ENCODE data around the gene PLEKHO1. TPM values are rescaled to one million over a fixed set of nuclear protein-coding genes. Genes with fewer than 3 reads are reported as not detected.

PLEKHO1 gene
- total and polyA plus RNA-seq, 7 donors, result 37.7 to 119 (median 68.7) TPM

GRCh38 chr1:150110116-150110515 lies 39.6 kb upstream of the PLEKHO1 start:
- 73 to 83% (median 79%) methylated on average over 2 of the region's 2 CpGs for WGBS, 3 donors

DNA sequence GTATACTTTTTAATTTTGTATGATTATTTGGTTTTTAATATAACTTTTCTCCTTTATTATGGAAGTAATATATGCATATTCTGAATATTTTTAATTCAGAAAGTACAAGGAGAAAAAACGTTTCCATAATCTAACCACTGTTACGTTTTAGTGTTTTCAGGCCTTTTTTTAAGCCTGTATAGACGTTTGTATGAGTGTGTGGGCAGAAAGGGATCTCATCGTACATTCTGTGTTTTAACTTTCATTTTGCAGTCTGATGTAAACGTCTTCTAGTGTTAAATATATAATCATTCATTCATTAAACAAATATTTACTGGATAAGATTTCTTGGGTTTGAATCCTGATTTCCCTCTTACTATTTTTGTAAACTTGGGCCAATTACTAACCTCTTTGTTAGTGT lies 38.0 kb upstream of the PLEKHO1 start:
- ATAC-seq, result no peak

More at GRCh38 chr1:150110116-150110515, 39.6 kb upstream of the PLEKHO1 start:
- H3K9me3 ChIP-seq, result peaks cover 10% of the 10 kb centered on the region
- H3K4me3 ChIP-seq, result no peak overlapping the region
- no peak for TF ChIP-seq CTCF (IDR thresholded peaks at IDR 0.05)
- DNase-seq, result no peak
- H3K4me1 ChIP-seq, result no peaks in the 10 kb centered on the region
- H3K27ac ChIP-seq, result no peak overlapping the region
- H3K36me3 ChIP-seq (ENCODE audit: insufficient read depth in 1 of 2, low read depth in 1 of 2), result peaks cover 0 to 34% of the 10 kb centered on the region in 2 donors
- no peaks in the 10 kb centered on the region for H3K27me3 ChIP-seq (ENCODE audit: insufficient read depth in 3 of 3, low read length in 2 of 3)
- no peak for ATAC-seq
- intact Hi-C loops (cut with DNase I), result no loop called here

DNA sequence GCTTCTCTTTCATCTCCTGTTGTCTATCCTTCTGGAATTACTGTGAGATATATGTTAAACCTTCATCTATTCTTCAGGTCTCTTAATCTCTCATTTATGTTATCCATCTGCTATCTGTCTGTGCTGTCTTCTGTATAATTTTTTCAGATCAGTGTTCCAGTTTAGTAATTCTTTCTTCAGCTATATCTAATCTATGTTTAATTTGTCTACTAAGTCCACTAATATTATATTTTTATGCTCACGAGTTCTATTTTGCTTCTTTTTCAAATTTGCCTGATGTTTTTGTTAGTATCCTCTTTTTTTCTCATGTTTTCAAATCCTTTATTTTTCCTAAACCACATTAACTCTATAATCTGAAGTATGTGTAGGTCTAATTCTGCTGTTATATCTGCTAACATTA lies 34.6 kb upstream of the PLEKHO1 start:
- no peaks in the 10 kb centered on the region for H3K4me1 ChIP-seq
- no peak overlapping the region for H3K27ac ChIP-seq
- no peaks in the 10 kb centered on the region for H3K27me3 ChIP-seq (ENCODE audit: insufficient read depth in 3 of 3, low read length in 2 of 3)
- no peak overlapping the region for H3K4me3 ChIP-seq
- H3K9me3 ChIP-seq, result peaks cover 8% of the 10 kb centered on the region
- ATAC-seq (no peak), DNase-seq (no peak)
- intact Hi-C loops (cut with DNase I), result no loop called here
- 98 to 100% (median 100%) methylated on average over 1 of the region's 1 CpG for WGBS, 3 donors
- H3K36me3 ChIP-seq (ENCODE audit: insufficient read depth in 1 of 2, low read depth in 1 of 2), result peaks cover 0 to 34% of the 10 kb centered on the region in 2 donors
- TF ChIP-seq CTCF (IDR thresholded peaks at IDR 0.05), result no peak

More for the DNA sequence above, 38.0 kb upstream of the PLEKHO1 start:
- intact Hi-C loops (cut with DNase I), result no loop called here
- no peaks in the 10 kb centered on the region for H3K27me3 ChIP-seq (ENCODE audit: insufficient read depth in 3 of 3, low read length in 2 of 3)
- H3K4me3 ChIP-seq, result no peak overlapping the region
- no peak overlapping the region for H3K27ac ChIP-seq
- no peak for TF ChIP-seq CTCF (IDR thresholded peaks at IDR 0.05)
- peaks cover 0 to 34% of the 10 kb centered on the region in 2 donors for H3K36me3 ChIP-seq (ENCODE audit: insufficient read depth in 1 of 2, low read depth in 1 of 2)
- no peaks in the 10 kb centered on the region for H3K4me1 ChIP-seq
- DNase-seq, result no peak
- WGBS, 3 donors, result 76 to 84% (median 81%) methylated on average over 5 of the region's 5 CpGs
- peaks cover 8% of the 10 kb centered on the region for H3K9me3 ChIP-seq

GRCh38 chr1:150118716-150119115 lies 31.0 kb upstream of the PLEKHO1 start:
- Histone ChIP-seq H3K9me3 (peaks cover 8% of the 10 kb centered on the region), H3K4me1 (no peaks in the 10 kb centered on the region), H3K27me3 (ENCODE audit: insufficient read depth in 3 of 3, low read length in 2 of 3) (no peaks in the 10 kb centered on the region), H3K27ac (no peak overlapping the region), H3K4me3 (no peak overlapping the region), H3K36me3 (ENCODE audit: insufficient read depth in 1 of 2, low read depth in 1 of 2) (peaks cover 0 to 21% of the 10 kb centered on the region in 2 donors)
- no peak for DNase-seq
- 74 to 80% (median 79%) methylated on average over 2 of the region's 2 CpGs for WGBS, 3 donors
- TF ChIP-seq CTCF (IDR thresholded peaks at IDR 0.05), result no peak
- intact Hi-C loops (cut with DNase I), result no loop called here
- no peak for ATAC-seq

DNA sequence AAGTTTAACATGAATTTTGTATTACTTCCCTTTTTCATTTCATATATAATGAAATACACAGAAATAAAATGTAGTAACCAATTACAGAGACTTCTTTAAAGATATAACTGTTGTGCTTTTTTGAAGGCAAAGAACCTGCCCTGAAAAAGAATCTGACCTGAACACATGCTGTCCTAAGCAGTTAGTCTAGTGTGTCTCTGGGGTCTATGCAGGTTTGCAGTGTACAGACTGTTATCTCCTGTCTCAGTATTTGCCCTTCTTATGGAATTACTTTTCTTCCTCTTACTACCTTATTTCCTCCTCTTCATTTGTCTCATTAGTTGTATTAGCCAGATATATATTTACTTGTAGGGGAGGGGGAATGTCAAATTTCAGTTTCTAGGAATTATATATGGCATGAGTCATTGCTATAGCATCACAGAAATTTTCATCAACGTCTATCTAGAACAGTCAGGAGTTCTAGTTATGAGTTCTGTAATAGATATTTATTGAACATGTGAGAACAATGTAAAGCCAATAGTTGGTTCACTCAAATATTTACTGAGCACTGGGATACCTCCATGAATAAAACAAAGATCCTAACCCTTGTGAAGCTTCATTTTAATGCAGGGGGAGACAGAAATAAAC lies 28.4 kb upstream of the PLEKHO1 start:
- no peaks in the 10 kb centered on the region for H3K9me3 ChIP-seq
- TF ChIP-seq CTCF (IDR thresholded peaks at IDR 0.05), result no peak
- no peak overlapping the region for H3K4me3 ChIP-seq
- intact Hi-C loops (cut with DNase I), result no loop called here
- ATAC-seq, result no peak
- no peaks in the 10 kb centered on the region for H3K27me3 ChIP-seq (ENCODE audit: insufficient read depth in 3 of 3, low read length in 2 of 3)
- 39 to 54% (median 40%) methylated on average over 1 of the region's 1 CpG for WGBS, 3 donors
- H3K36me3 ChIP-seq (ENCODE audit: insufficient read depth in 1 of 2, low read depth in 1 of 2), result peaks cover 0 to 15% of the 10 kb centered on the region in 2 donors
- no peak overlapping the region for H3K27ac ChIP-seq
- no peak for DNase-seq
- no peaks in the 10 kb centered on the region for H3K4me1 ChIP-seq

Measured in psoas muscle (tissue), 8 donors.